Keratinocyte (primary cell): ENCODE results near the gene WDR76.

Source experiments
- CTCF ChIP-seq, 3 experiments: IDR thresholded peaks in 1 of 3; conservative IDR thresholded peaks in 1 of 3; optimal IDR thresholded peaks in 1 of 3; 2 replicates in 2 of 3; 3 replicates in 1 of 3; pipeline versions ENCODE3 to v1.5.1; 2011; ENCODE audit warnings: low read length in 3 of 3, mild to moderate bottlenecking in 3 of 3, moderate library complexity in 2 of 3, control low read depth in 1 of 3, inconsistent platforms in 1 of 3; ENCODE audit not compliant: insufficient read depth in 2 of 3; ENCODE audit errors: extremely low read depth in 1 of 3
- EZH2 ChIP-seq: IDR thresholded peaks from one replicate; pipeline ENCODE4 v1.6.1; 2012; ENCODE audit warnings: inconsistent platforms, mild to moderate bottlenecking, low read length, moderate library complexity

- TF ChIP-seq CTCF (optimal IDR thresholded peaks at IDR 0.05 in 1 of 3, IDR thresholded peaks at IDR 0.05 in 1 of 3, conservative IDR thresholded peaks at IDR 0.05 in 1 of 3; ENCODE audit: extremely low read depth in 1 of 3, insufficient read depth in 2 of 3, low read length in 3 of 3), result no peak
- TF ChIP-seq EZH2, result no peak
Observed at GRCh38 chr15:43789409-43789808, 37.4 kb upstream of the WDR76 start.
